MM.1S (cell line): ENCODE measurements around the gene WDPCP.

Experiments
- DNase-seq: peaks from one replicate; pipeline ENCODE4 v3.0.0-alpha.2; 2015
- H2AFZ ChIP-seq: fragments of 300-600 bp; sonication (generic); 2 replicates; pipeline ENCODE4 v1.6.0; 2016; ENCODE audit warnings: antibody characterized with exemption, low read length
- H3F3A ChIP-seq: fragments of 300-600 bp; sonication (generic); 2 replicates; pipeline ENCODE4 v1.6.1; 2016; ENCODE audit warnings: mild to moderate bottlenecking, antibody characterized with exemption, low read length, moderate library complexity, mixed read lengths; ENCODE audit not compliant: insufficient read depth
- H3K27ac ChIP-seq: fragments of 300-600 bp; sonication (generic); 2 replicates; pipeline ENCODE4 v1.5.1; 2016; ENCODE audit warnings: mild to moderate bottlenecking, low read length
- H3K27me3 ChIP-seq: fragments of 300-600 bp; sonication (generic); replicated peaks from 2 replicates; pipeline ENCODE4 v1.6.0; 2016; ENCODE audit warnings: low read length; ENCODE audit not compliant: insufficient read depth
- H3K36me3 ChIP-seq: fragments of 300-600 bp; sonication (generic); replicated peaks from 2 replicates; pipeline ENCODE4 v1.6.1; 2016; ENCODE audit warnings: mild to moderate bottlenecking, low read length, mixed read lengths; ENCODE audit not compliant: insufficient read depth
- H3K4me1 ChIP-seq: fragments of 300-600 bp; sonication (generic); 2 replicates; pipeline ENCODE4 v1.6.1; 2016; ENCODE audit warnings: low read length, mixed read lengths
- H3K4me2 ChIP-seq: fragments of 300-600 bp; sonication (generic); 2 replicates; pipeline ENCODE4 v1.6.0; 2016; ENCODE audit warnings: low read depth, low read length
- H3K4me3 ChIP-seq: fragments of 300-600 bp; sonication (generic); 2 replicates; pipeline ENCODE4 v1.5.1; 2016; ENCODE audit warnings: low read length, mixed read lengths
- H3K79me2 ChIP-seq: fragments of 300-600 bp; sonication (generic); 2 replicates; pipeline ENCODE4 v1.6.1; 2016; ENCODE audit warnings: mixed run types, low read length, mixed read lengths
- H3K9ac ChIP-seq: fragments of 300-600 bp; sonication (generic); 2 replicates; pipeline ENCODE4 v1.6.1; 2016; ENCODE audit warnings: low read length, mixed read lengths
- H3K9me2 ChIP-seq: fragments of 300-600 bp; sonication (generic); replicated peaks from 2 replicates; pipeline ENCODE4 v1.6.1; 2016; ENCODE audit warnings: mild to moderate bottlenecking, low read length, mixed read lengths; ENCODE audit not compliant: insufficient read depth
- H3K9me3 ChIP-seq: fragments of 300-600 bp; sonication (generic); replicated peaks from 2 replicates; pipeline ENCODE4 v1.6.1; 2016; ENCODE audit warnings: mild to moderate bottlenecking, low read length, mixed read lengths; ENCODE audit not compliant: insufficient read depth
- H4K20me1 ChIP-seq: fragments of 300-600 bp; sonication (generic); 2 replicates; pipeline ENCODE4 v1.6.1; 2016; ENCODE audit warnings: mild to moderate bottlenecking, low read length, moderate library complexity, mixed read lengths; ENCODE audit not compliant: insufficient read depth
- EZH2 ChIP-seq: fragments of 300-600 bp; sonication (generic); optimal IDR thresholded peaks from 2 replicates; pipeline ENCODE3; 2017; ENCODE audit warnings: low read depth, mild to moderate bottlenecking, antibody characterized with exemption, low read length, mixed read lengths
- EZH2phosphoT487 ChIP-seq: fragments of 300-600 bp; sonication (generic); IDR thresholded peaks from 2 replicates; pipeline ENCODE4 v1.6.1; 2018; ENCODE audit warnings: antibody characterized with exemption, low read length
- TF ChIP-seq, protein P1 (sequence below): fragments of 300-600 bp; sonication (generic); IDR thresholded peaks from 2 replicates; pipeline ENCODE4 v1.5.1; 2016; ENCODE audit warnings: antibody characterized with exemption, low read length, mixed read lengths

Gene WDPCP

DNA sequence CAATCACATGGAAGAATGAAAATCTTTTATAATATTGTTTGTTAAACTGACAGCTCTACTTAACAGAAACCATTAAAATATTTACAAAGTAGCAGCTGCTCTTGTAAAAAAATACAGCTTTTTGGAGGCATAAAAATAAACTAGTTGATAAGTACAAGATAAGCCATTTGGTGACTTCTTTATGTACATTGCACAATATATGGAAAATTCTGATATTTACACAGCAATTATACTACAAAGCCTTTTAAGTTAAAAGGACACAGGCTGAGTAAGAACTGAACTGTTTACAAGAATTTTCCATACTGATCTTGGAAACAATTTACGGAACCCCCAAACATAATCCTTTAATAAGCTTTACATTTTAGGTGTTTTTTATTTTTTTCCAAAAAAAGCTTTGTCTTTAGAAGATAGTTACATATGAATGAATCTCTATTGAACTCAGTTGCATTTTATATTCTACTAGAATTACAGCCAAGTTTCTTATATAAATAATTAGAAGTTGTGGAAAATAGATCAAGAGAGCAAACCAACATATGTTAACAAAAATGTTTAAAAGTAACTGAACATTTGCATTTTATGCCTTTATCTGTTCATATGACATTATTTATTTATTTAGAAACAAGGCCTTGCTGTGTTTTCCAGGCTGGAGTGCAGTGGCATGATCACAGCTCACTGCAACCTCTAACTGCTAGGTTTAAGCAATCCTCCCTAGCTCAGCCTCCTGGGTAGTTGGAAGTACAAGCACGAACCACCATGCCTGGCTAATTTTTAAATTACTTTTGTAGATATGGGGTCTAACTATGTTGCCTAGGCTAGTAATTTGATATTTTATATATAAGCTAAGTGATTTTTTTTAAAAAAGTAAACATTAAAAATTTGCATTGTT lies 395.1 kb downstream of the WDPCP start:
- no peak overlapping the region for H3K27ac ChIP-seq
- no peak for DNase-seq
- H3K79me2 ChIP-seq: no peaks in the 10 kb centered on the region
- no peaks in the 10 kb centered on the region for H3F3A ChIP-seq
- H3K9me3 ChIP-seq: no peaks in the 10 kb centered on the region
- no peak overlapping the region for H3K4me3 ChIP-seq
- no peaks in the 10 kb centered on the region; the same call in 1 of the 2 replicates for H3K4me1 ChIP-seq
- no peaks in the 10 kb centered on the region for H4K20me1 ChIP-seq
- no peaks in the 10 kb centered on the region for H3K27me3 ChIP-seq
- TF ChIP-seq, protein P1, sequence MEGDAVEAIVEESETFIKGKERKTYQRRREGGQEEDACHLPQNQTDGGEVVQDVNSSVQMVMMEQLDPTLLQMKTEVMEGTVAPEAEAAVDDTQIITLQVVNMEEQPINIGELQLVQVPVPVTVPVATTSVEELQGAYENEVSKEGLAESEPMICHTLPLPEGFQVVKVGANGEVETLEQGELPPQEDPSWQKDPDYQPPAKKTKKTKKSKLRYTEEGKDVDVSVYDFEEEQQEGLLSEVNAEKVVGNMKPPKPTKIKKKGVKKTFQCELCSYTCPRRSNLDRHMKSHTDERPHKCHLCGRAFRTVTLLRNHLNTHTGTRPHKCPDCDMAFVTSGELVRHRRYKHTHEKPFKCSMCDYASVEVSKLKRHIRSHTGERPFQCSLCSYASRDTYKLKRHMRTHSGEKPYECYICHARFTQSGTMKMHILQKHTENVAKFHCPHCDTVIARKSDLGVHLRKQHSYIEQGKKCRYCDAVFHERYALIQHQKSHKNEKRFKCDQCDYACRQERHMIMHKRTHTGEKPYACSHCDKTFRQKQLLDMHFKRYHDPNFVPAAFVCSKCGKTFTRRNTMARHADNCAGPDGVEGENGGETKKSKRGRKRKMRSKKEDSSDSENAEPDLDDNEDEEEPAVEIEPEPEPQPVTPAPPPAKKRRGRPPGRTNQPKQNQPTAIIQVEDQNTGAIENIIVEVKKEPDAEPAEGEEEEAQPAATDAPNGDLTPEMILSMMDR: no peak
- TF ChIP-seq EZH2 (no peak), EZH2phosphoT487 (no peak)
- no peak overlapping the region for H3K4me2 ChIP-seq
- no peaks in the 10 kb centered on the region for H3K9me2 ChIP-seq
- no peak overlapping the region for H2AFZ ChIP-seq
- no peak overlapping the region for H3K9ac ChIP-seq
- H3K36me3 ChIP-seq: no peaks in the 10 kb centered on the region

DNA sequence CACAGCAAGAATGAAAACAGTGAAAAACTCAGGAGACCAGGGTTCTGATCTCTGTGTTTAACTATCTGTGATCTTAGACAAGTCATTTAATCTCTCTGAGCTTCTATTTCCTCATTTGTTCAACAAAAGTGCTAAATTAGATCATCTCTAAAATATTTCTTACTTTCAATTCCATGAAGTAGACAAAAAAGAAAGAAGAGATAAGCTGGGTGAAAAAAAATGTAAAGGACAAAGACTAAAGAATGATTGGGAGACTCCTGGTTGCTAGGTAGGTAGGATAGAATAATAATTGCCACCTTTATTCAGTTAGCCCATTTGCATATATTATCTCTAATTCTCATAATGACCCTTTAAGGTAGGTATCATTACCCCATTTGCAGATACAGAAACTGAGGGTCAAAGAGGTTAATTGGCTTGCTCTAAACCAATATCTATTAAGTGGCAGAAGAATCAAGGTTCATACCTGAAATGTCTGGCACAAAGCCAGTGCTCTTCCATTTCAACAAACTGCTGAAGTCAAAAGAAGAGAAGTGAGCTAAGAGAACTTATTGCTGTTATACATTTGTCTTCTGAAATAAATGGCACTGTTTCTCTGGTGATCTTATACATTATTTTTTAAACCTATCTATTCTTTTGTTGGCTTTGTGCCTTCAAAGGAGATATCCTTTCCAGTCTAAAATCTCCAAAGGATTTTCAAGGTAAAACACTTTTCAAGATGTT lies 395.9 kb downstream of the WDPCP start:
- H3K4me1 ChIP-seq: no peaks in the 10 kb centered on the region; the same call in 1 of the 2 replicates
- no peak overlapping the region for H2AFZ ChIP-seq
- H3K4me2 ChIP-seq: no peak overlapping the region
- H3K4me3 ChIP-seq: no peak overlapping the region
- DNase-seq: no peak
- no peaks in the 10 kb centered on the region for H3F3A ChIP-seq
- H3K9me3 ChIP-seq: no peaks in the 10 kb centered on the region
- H3K36me3 ChIP-seq: no peaks in the 10 kb centered on the region
- H4K20me1 ChIP-seq: no peaks in the 10 kb centered on the region
- TF ChIP-seq EZH2 (no peak), EZH2phosphoT487 (no peak)
- TF ChIP-seq, protein P1: no peak
- H3K27me3 ChIP-seq: no peaks in the 10 kb centered on the region
- H3K27ac ChIP-seq: no peak overlapping the region
- no peaks in the 10 kb centered on the region for H3K79me2 ChIP-seq
- H3K9ac ChIP-seq: no peak overlapping the region
- no peaks in the 10 kb centered on the region for H3K9me2 ChIP-seq

DNA sequence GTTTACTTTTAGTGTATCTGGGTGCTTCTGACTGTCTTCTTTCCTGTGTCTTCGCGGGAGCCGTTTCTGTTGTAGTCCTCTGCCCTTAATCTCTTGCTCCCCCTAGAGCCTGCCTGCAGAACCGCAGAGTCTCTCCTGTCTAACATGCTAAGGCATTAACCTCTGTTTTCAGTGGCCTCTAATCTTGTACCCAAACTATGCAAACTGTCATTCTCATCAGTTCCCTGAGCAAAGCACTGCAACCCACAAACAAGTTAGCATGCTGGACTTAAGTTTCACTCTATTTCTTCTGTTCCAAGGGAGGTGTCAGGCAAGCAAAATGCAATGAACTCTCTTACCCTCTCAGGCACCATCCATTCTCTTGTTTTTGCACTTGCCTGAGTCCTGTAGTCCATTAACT lies 399.3 kb downstream of the WDPCP start:
- H3K4me2 ChIP-seq: peak overlapping the region; percentile 25; the same call in 1 of the 2 replicates
- H3K79me2 ChIP-seq: no peaks in the 10 kb centered on the region
- H3K9me3 ChIP-seq: no peaks in the 10 kb centered on the region
- no peaks in the 10 kb centered on the region for H3K9me2 ChIP-seq
- DNase-seq: peak; percentile 76
- 0 out of 2 replicates have a peak overlapping the region, but pooled peaks have one; percentile 5 for H3K9ac ChIP-seq
- H3K36me3 ChIP-seq: no peaks in the 10 kb centered on the region
- H3K27me3 ChIP-seq: no peaks in the 10 kb centered on the region
- no peak for TF ChIP-seq EZH2
- no peak for TF ChIP-seq EZH2phosphoT487
- TF ChIP-seq, protein P1: peak; percentile 94
- peak overlapping the region; percentile 81 for H2AFZ ChIP-seq
- no peaks in the 10 kb centered on the region for H4K20me1 ChIP-seq
- no peak overlapping the region for H3K27ac ChIP-seq
- H3K4me3 ChIP-seq: 0 out of 2 replicates have a peak overlapping the region, but pooled peaks have one; percentile 2
- no peaks in the 10 kb centered on the region for H3F3A ChIP-seq
- no peaks in the 10 kb centered on the region; the same call in 1 of the 2 replicates for H3K4me1 ChIP-seq
